Left renal pelvis (tissue), 4 donors: ENCODE results near the gene CYBB. TPM values are rescaled to one million over a fixed set of nuclear protein-coding genes. Genes with fewer than 3 reads are reported as not detected.
A peak's percentile ranks its signal among the peaks of the same experiment; 100 is the strongest.
"Not testable (repeated sequence)": the region's sequence is repeated elsewhere in the genome, so short reads cannot be mapped to it uniquely, and the experiment has no call there.

ENCODE experiments used
- DNase-seq, 4 donors: peaks; one replicate each; pipeline ENCODE4 v3.0.0-alpha.2; 2013; ENCODE audit warnings: low read depth in 4 of 4, low spot score in 3 of 4
- polyA plus RNA-seq, 4 donors: library from polyadenylated mRNA; unstranded; fragments of 120-200 nt; gene quantifications; one replicate each; pipeline ENCODE4 v1.2.1, GENCODE V29; 2013; ENCODE audit not compliant: insufficient read length in 4 of 4

The CYBB gene
- 10 to 100 TPM; 10.2 to 28.9 (median 12.9) TPM for polyA plus RNA-seq

- no peak for DNase-seq
These were observed at the start of gene CYBB for GRCh38 chrX:37779857-37780256. Gene CYBB (plus strand): TSS chrX:37780059. CDS start chrX:37780078, 19 bp downstream.

GRCh38 chrX:37745354-37745753 is 34.5 kb upstream of the CYBB start:
- peak in 3 of 4 donors; percentile 15 to 28 (median 25) for DNase-seq

- no peak for DNase-seq
These were observed 34.0 kb upstream of the CYBB start for GRCh38 chrX:37745835-37746217.

GRCh38 chrX:37746218-37746941 is 33.5 kb upstream of the CYBB start:
- no peak for DNase-seq

- DNase-seq = no peak
These were observed 32.9 kb upstream of the CYBB start for GRCh38 chrX:37746951-37747350.

- no peak for DNase-seq
These were observed 27.6 kb upstream of the CYBB start for GRCh38 chrX:37752281-37752680.

- no peak for DNase-seq
These were observed 26.9 kb upstream of the CYBB start for GRCh38 chrX:37752936-37753335.

- no peak for DNase-seq
These were observed 26.5 kb upstream of the CYBB start for GRCh38 chrX:37753384-37753783.

GRCh38 chrX:37754516-37754915 is 25.3 kb upstream of the CYBB start:
- DNase-seq = no peak

GRCh38 chrX:37755025-37755424 is 24.8 kb upstream of the CYBB start:
- no peak for DNase-seq

- DNase-seq = no peak
These were observed 22.8 kb upstream of the CYBB start for GRCh38 chrX:37757082-37757481.

GRCh38 chrX:37759351-37759750 is 20.5 kb upstream of the CYBB start:
- DNase-seq = no peak

GRCh38 chrX:37759878-37760418 is 19.9 kb upstream of the CYBB start:
- no peak for DNase-seq

- DNase-seq = no peak
These were observed 16.5 kb upstream of the CYBB start for GRCh38 chrX:37763400-37763799.

GRCh38 chrX:37765507-37765906 is 14.4 kb upstream of the CYBB start:
- peak in 1 of 4 donors; percentile 3 for DNase-seq

GRCh38 chrX:37767430-37767829 is 12.4 kb upstream of the CYBB start:
- no peak for DNase-seq

- not testable (repeated sequence) for DNase-seq
These were observed 11.0 kb upstream of the CYBB start for GRCh38 chrX:37768866-37769265.

- DNase-seq = no peak
These were observed 3.4 kb upstream of the CYBB start for GRCh38 chrX:37776283-37776986.

GRCh38 chrX:37776987-37777325 is 2.9 kb upstream of the CYBB start:
- DNase-seq = no peak

GRCh38 chrX:37781081-37781480 is 1.2 kb downstream of the CYBB start:
- DNase-seq = no peak

GRCh38 chrX:37781814-37782213 is 2.0 kb downstream of the CYBB start:
- no peak for DNase-seq

- DNase-seq = no peak
These were observed 2.5 kb downstream of the CYBB start for GRCh38 chrX:37782359-37782758.
